GM12865 (cell line): ENCODE data around the gene VTCN1.

ENCODE experiments used
- DNase-seq: peaks from one replicate; pipeline ENCODE4 v3.0.0; 2010; ENCODE audit warnings: low read depth
- H3K4me3 ChIP-seq: 2 replicates; pipeline ENCODE4 v1.5.1; 2011; ENCODE audit warnings: mild to moderate bottlenecking, low read depth, low read length, control low read depth
- CTCF ChIP-seq: IDR thresholded peaks from 2 replicates; pipeline ENCODE4 v1.5.1; 2011; ENCODE audit warnings: low read length, control low read depth, low read depth, inconsistent platforms; ENCODE audit not compliant: insufficient read depth; ENCODE audit errors: missing control alignments

VTCN1 gene

DNA sequence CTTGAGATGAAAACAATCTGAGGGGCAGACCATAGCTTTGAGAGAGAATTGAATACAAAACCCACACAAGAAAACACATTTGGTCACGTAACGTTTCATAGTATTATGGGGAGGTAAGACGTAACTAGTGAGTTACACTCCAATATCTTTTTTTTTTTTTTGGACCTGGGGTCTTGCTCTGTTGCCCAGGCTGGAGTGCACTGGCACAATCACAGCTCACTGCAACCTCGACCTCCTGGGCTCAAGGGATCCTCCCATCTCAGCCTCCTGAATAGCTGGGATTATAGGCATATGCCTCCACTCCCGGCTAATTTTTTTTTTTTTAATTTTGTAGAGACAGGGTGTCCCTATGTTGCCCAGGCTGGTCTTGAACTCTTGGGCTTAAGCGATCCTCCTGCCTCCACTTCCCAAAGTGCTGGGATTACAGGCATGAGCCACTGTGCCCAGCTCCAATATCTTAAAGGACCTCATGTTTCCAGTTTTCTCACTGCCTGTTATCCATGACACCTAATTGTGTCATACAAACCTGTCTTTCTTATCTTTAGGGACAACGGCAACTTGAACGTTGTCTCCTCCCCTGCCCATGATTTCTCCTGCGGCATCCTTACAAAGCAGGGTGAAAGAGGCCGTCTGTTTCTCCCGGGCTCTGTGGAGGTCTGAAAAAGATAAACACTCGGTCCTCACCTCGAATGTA, 94.5 kb downstream of the VTCN1 start:
- no peak overlapping the region for H3K4me3 ChIP-seq
- no peak for TF ChIP-seq CTCF
- no peak for DNase-seq

GRCh38 chr1:117114877-117115276, 95.8 kb downstream of the VTCN1 start:
- H3K4me3 ChIP-seq: no peak overlapping the region
- no peak for DNase-seq
- TF ChIP-seq CTCF: no peak

- TF ChIP-seq CTCF: no peak
- no peak overlapping the region for H3K4me3 ChIP-seq
- no peak for DNase-seq
Measured at GRCh38 chr1:117113199-117113598, 97.5 kb downstream of the VTCN1 start.

DNA sequence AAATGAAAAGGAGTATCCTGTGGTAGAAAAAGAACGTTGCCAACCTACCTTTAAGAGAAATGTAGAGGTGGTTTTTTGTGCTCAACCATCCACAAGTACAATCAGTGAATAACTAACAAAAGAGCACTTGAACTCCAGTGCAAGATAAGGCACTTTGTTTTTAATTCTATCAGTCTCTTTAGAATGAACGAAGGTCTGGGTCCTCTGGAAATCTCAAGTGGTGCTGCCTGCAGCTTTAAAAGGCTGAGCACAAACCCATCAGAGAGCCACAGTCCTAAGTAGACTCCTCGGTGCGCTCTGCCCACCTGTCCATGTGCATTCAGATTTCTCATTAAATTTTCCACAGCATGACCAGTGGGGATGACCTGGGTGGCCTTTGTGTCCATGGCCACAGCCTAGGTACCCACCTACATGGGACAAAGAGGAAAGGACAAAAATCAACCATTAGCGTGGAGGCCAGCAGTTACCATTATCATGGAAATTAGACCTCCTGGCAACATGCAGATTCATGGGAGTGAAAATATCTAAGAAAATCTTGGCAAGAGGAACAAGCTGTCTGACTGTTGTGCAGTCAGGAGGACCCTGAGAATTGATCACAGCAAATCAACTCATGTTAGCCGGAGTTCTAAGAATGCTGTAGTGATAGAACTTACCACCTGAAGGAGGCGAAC, 98.5 kb downstream of the VTCN1 start:
- H3K4me3 ChIP-seq: no peak overlapping the region
- TF ChIP-seq CTCF: no peak
- no peak for DNase-seq

GRCh38 chr1:117110774-117111173, 100.0 kb downstream of the VTCN1 start:
- H3K4me3 ChIP-seq: no peak overlapping the region
- no peak for DNase-seq
- TF ChIP-seq CTCF: no peak

GRCh38 chr1:117107364-117107763, 103.4 kb downstream of the VTCN1 start:
- no peak for TF ChIP-seq CTCF
- no peak overlapping the region for H3K4me3 ChIP-seq
- no peak for DNase-seq

DNA sequence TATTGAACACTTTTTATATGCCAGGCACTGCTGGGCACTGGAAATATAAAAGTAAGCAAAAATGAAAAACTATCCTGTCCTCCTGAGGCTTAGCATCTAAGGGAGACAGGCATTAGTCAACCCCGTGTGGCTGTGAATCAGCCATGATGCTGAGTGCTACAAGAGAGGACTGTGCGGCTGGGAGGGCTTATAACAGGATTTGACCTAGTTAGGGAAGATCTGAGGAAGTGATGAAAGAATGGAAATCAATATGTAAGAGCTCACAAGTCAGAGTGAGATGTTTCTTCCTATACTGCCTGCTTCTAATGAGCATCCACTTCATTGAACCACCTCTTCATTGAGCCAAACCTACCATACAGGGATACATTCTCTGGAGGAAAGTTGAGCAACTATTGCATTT, 104.2 kb downstream of the VTCN1 start:
- H3K4me3 ChIP-seq: no peak overlapping the region
- no peak for DNase-seq
- TF ChIP-seq CTCF: no peak
